CD14-positive monocyte (primary cell): Measurements from ENCODE around the gene PET100. TPM values are rescaled to one million over a fixed set of nuclear protein-coding genes. Genes with fewer than 3 reads are reported as not detected.

Experiments
- DNase-seq, 3 donors: peaks; one replicate each; pipeline ENCODE4 v3.0.0-alpha.2; 2011 to 2022
- H2AFZ ChIP-seq: 2 replicates; pipeline ENCODE4 v1.6.0; 2012; ENCODE audit warnings: mild to moderate bottlenecking, low read depth, low read length, inconsistent platforms; ENCODE audit not compliant: insufficient read depth, poor library complexity, severe bottlenecking
- H3K27ac ChIP-seq, 2 donors: 1 replicate in 1 of 2; 2 replicates in 1 of 2; pipeline ENCODE4 v1.5.1; 2012 to 2013; ENCODE audit warnings: low read length in 2 of 2, control low read depth in 1 of 2, inconsistent platforms in 1 of 2, low read depth in 1 of 2, mild to moderate bottlenecking in 1 of 2
- H3K27me3 ChIP-seq, 2 donors: one replicate each; pipeline versions ENCODE4 v1.6.0 to v1.6.1; 2011 to 2013; ENCODE audit warnings: low read length in 2 of 2; ENCODE audit not compliant: control insufficient read depth in 2 of 2, insufficient read depth in 2 of 2
- H3K36me3 ChIP-seq, 2 donors: replicated peaks in 1 of 2; 1 replicate in 1 of 2; 2 replicates in 1 of 2; pipeline versions ENCODE4 v1.5.1 to v1.6.1; 2012 to 2013; ENCODE audit warnings: low read length in 2 of 2, control low read depth in 1 of 2, inconsistent platforms in 1 of 2, mild to moderate bottlenecking in 1 of 2; ENCODE audit not compliant: insufficient read depth in 2 of 2, control insufficient read depth in 1 of 2
- H3K4me1 ChIP-seq, 2 donors: 1 replicate in 1 of 2; 2 replicates in 1 of 2; pipeline versions ENCODE4 v1.5.1 to v1.6.1; 2012 to 2013; ENCODE audit warnings: low read length in 2 of 2, control low read depth in 1 of 2, inconsistent platforms in 1 of 2, mild to moderate bottlenecking in 1 of 2, moderate library complexity in 1 of 2; ENCODE audit not compliant: insufficient read depth in 2 of 2, control insufficient read depth in 1 of 2
- H3K4me2 ChIP-seq: replicated peaks from 2 replicates; pipeline ENCODE3; 2012; ENCODE audit warnings: low read length, moderate library complexity, mild to moderate bottlenecking; ENCODE audit not compliant: poor library complexity, severe bottlenecking; ENCODE audit errors: extremely low read depth
- H3K4me3 ChIP-seq, 3 experiments: fragments of 200-600 bp in 1 of 3; sonication (generic) in 1 of 3; replicated peaks in 1 of 3; 1 replicate in 2 of 3; 2 replicates in 1 of 3; pipeline ENCODE4 v1.5.1; 2011 to 2013; ENCODE audit warnings: low read length in 3 of 3, mild to moderate bottlenecking in 3 of 3, control low read depth in 2 of 3, low read depth in 2 of 3, inconsistent platforms in 1 of 3, moderate library complexity in 1 of 3
- H3K79me2 ChIP-seq: 2 replicates; pipeline ENCODE4 v1.6.0; 2012; ENCODE audit warnings: mild to moderate bottlenecking, control low read depth, inconsistent platforms, low read length, moderate library complexity; ENCODE audit not compliant: insufficient read depth
- H3K9ac ChIP-seq: 2 replicates; pipeline ENCODE4 v1.6.0; 2017; ENCODE audit warnings: low read length, mild to moderate bottlenecking; ENCODE audit not compliant: insufficient read depth, poor library complexity, severe bottlenecking
- H3K9me3 ChIP-seq, 2 donors: replicated peaks in 1 of 2; 1 replicate in 1 of 2; 2 replicates in 1 of 2; pipeline versions ENCODE4 v1.5.1 to v1.6.1; 2012 to 2013; ENCODE audit warnings: low read length in 2 of 2, control low read depth in 1 of 2; ENCODE audit not compliant: control insufficient read depth in 1 of 2, insufficient read depth in 1 of 2
- H4K20me1 ChIP-seq: 2 replicates; pipeline ENCODE4 v1.6.0; 2012; ENCODE audit warnings: mild to moderate bottlenecking, low read length, control low read depth, moderate library complexity; ENCODE audit not compliant: insufficient read depth
- H3K27ac Mint-ChIP-seq, 7 donors: one replicate each; pipeline ENCODE4 v1.8.0; 2020; ENCODE audit warnings: mild to moderate bottlenecking in 7 of 7, mixed read lengths in 7 of 7, moderate library complexity in 6 of 7, inconsistent platforms in 2 of 7
- H3K27me3 Mint-ChIP-seq, 3 donors: one replicate each; pipeline ENCODE4 v1.8.0; 2021 to 2022; ENCODE audit warnings: low read depth in 3 of 3, mild to moderate bottlenecking in 3 of 3, mixed read lengths in 3 of 3, moderate library complexity in 3 of 3, inconsistent platforms in 1 of 3
- H3K36me3 Mint-ChIP-seq, 2 donors: one replicate each; pipeline ENCODE4 v1.8.0; 2020; ENCODE audit warnings: mixed read lengths in 2 of 2, inconsistent platforms in 1 of 2, mild to moderate bottlenecking in 1 of 2
- H3K4me1 Mint-ChIP-seq: one replicate; pipeline ENCODE4 v1.8.0; 2020; ENCODE audit warnings: mild to moderate bottlenecking, mixed read lengths
- H3K4me3 Mint-ChIP-seq, 2 donors: one replicate each; pipeline ENCODE4 v1.8.0; 2020; ENCODE audit warnings: mild to moderate bottlenecking in 2 of 2, mixed read lengths in 2 of 2, moderate library complexity in 1 of 2
- H3K9me3 Mint-ChIP-seq, 7 donors: one replicate each; pipeline ENCODE4 v1.8.0; 2020 to 2022; ENCODE audit warnings: mixed read lengths in 7 of 7, mild to moderate bottlenecking in 6 of 7, moderate library complexity in 6 of 7, inconsistent platforms in 2 of 7
- CTCF ChIP-seq: fragments of 200-600 bp; IDR thresholded peaks from one replicate; pipeline ENCODE4 v1.8.0; 2022; ENCODE audit warnings: antibody characterized with exemption, mild to moderate bottlenecking
- WGBS: methylation state at CpG from one replicate; pipeline ENCODE4 v1.1.5; 2013; ENCODE audit warnings: missing lambda C conversion rate; ENCODE audit not compliant: insufficient coverage; 5-methylcytosine and 5-hydroxymethylcytosine counted together
- intact Hi-C, 2 donors: fragments of 100-400 bp; cut with micrococcal nuclease; formaldehyde crosslinking; loops; one replicate each; pipeline versions ENCODE4 v1.15.0 to v1.15.1; 2023
- polyA plus RNA-seq, 3 donors: library from polyadenylated mRNA; depleted of rRNA in 1 of 3; unstranded in 2 of 3; stranded (reverse) in 1 of 3; fragments of 300-500 nt in 2 of 3; fragments of >200 nt in 1 of 3; fragmentation: Illumina TruSeq in 2 of 3; gene quantifications; 1 replicate in 2 of 3; 2 replicates in 1 of 3; pipeline ENCODE4 v1.2.3, GENCODE V29; 2012 to 2021

PET100 gene
- polyA plus RNA-seq, 3 donors, result 64.6 to 386 (median 300) TPM

DNA sequence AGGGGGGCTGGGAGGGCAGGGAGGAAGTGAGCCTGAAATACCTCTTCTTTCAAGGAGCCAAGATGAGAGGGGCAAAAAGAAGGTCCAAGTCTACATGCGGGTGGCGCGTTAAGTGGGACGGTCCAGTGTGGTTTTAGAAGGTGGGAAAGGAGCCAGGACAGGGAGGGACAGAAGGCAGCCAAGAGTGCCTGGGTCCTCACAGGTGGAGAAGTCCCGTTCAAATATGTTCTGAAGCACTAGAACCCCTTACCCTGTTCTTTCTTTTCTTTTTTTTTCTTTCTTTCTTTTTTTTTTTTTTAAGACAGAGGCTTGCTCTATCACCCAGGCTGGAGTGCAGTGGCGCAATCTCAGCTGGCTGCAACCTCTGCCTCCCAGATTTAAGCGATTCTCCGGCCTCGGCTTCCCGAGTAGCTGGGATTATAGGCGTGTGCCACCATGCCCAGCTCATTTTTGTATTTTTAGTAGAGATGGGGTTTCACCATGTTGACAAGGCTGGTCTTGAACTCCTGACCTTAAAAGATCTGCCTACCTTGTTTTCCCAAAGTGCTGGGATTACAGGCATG, 26.6 kb upstream of the PET100 start:
- Mint-ChIP-seq H3K27me3 (peaks cover 15 to 37% (median 33%) of the 10 kb centered on the region in 3 donors), H3K27ac (no peak overlapping the region), H3K9me3 (peaks cover 0 to 8% (median 5%) of the 10 kb centered on the region in 7 donors), H3K36me3 (no peaks in the 10 kb centered on the region), H3K4me3 (no peak overlapping the region), H3K4me1 (no peaks in the 10 kb centered on the region)
- no peak for TF ChIP-seq CTCF
- peaks cover 0 to 8% of the 10 kb centered on the region in 2 donors for H3K9me3 ChIP-seq
- no peak overlapping the region for H3K9ac ChIP-seq
- H3K36me3 ChIP-seq, result no peaks in the 10 kb centered on the region
- DNase-seq, result no peak
- no peaks in the 10 kb centered on the region for H3K79me2 ChIP-seq
- H3K4me1 ChIP-seq, result no peaks in the 10 kb centered on the region
- WGBS, result 98% methylated on average over 8 of the region's 11 CpGs
- intact Hi-C loops, result no loop called here
- H3K4me3 ChIP-seq, result no peak overlapping the region
- peaks cover 3 to 8% of the 10 kb centered on the region in 2 donors for H3K27me3 ChIP-seq
- no peak overlapping the region for H2AFZ ChIP-seq
- no peaks in the 10 kb centered on the region for H4K20me1 ChIP-seq
- H3K27ac ChIP-seq, result no peak overlapping the region
- H3K4me2 ChIP-seq, result no peak overlapping the region

DNA sequence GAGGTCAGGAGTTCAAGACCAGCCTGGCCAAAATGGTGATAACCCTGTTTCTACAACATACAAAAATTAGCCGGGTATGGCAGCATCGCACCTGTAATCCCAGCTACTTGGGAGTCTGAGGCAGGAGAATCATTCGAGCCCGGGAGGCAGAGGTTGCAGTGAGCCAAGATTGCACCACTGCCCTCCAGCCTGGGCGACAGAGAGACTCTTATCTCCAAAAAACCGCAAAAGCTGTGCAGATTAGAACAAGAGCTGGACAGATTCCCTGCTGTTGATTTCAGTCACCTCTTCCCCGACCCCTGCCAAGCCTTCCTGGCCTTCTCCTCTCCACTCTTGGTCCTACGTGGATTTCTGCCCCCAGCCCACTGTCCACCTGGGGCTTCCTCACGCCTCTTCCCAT, 25.7 kb upstream of the PET100 start:
- H3K27ac ChIP-seq, result no peak overlapping the region
- 92% methylated on average over 9 of the region's 9 CpGs for WGBS
- peak overlapping the region in 1 of 7 donors; percentile 40 for H3K27ac Mint-ChIP-seq
- no peaks in the 10 kb centered on the region for H3K4me1 ChIP-seq
- H3K36me3 ChIP-seq, result no peaks in the 10 kb centered on the region
- H3K9me3 ChIP-seq, result peaks cover 0 to 8% of the 10 kb centered on the region in 2 donors
- no peak overlapping the region for H3K4me3 Mint-ChIP-seq
- no peak overlapping the region for H3K4me2 ChIP-seq
- no peak overlapping the region for H2AFZ ChIP-seq
- no peak overlapping the region for H3K9ac ChIP-seq
- no peak for DNase-seq
- H3K9me3 Mint-ChIP-seq, result peaks cover 0 to 8% (median 5%) of the 10 kb centered on the region in 7 donors
- no peaks in the 10 kb centered on the region for H3K27me3 ChIP-seq
- H3K4me1 Mint-ChIP-seq, result no peaks in the 10 kb centered on the region
- no peaks in the 10 kb centered on the region for H3K36me3 Mint-ChIP-seq
- no peaks in the 10 kb centered on the region for H4K20me1 ChIP-seq
- peaks cover 11 to 28% (median 24%) of the 10 kb centered on the region in 3 donors for H3K27me3 Mint-ChIP-seq
- H3K79me2 ChIP-seq, result no peaks in the 10 kb centered on the region
- no peak overlapping the region for H3K4me3 ChIP-seq
- no peak for TF ChIP-seq CTCF
- intact Hi-C loops, result no loop called here
